Measurements from ENCODE around the gene LECT2. TPM values are rescaled to one million over a fixed set of nuclear protein-coding genes. Genes with fewer than 3 reads are reported as not detected.
A peak's percentile ranks its signal among the peaks of the same experiment; 100 is the strongest.

LECT2 gene
- total RNA-seq = not detected

- no peak for ATAC-seq
- TF ChIP-seq CTCF (IDR thresholded peaks at IDR 0.05 in 4 of 5, conservative IDR thresholded peaks at IDR 0.05 in 1 of 5) = no peak
- no peak for TF ChIP-seq POLR2A (IDR thresholded peaks at IDR 0.05)
These were observed at the start of gene LECT2 for GRCh38 chr5:135954899-135955298. Gene LECT2, minus strand, starts transcription at chr5:135954983. Its CDS starts 150 bp downstream, at chr5:135954833.

GRCh38 chr5:136004436-136004835, 49.7 kb upstream of the LECT2 start:
- in situ Hi-C loops (cut with MboI; ENCODE audit: low sequenced_read_pairs in 4 of 4) = no loop called here
- ATAC-seq = no peak
- H3K4me1 ChIP-seq = no peaks in the 10 kb centered on the region
- H3K36me3 ChIP-seq = no peaks in the 10 kb centered on the region
- no peak for DNase-seq
- TF ChIP-seq POLR2A (IDR thresholded peaks at IDR 0.05) (no peak), CTCF (IDR thresholded peaks at IDR 0.05 in 4 of 5, conservative IDR thresholded peaks at IDR 0.05 in 1 of 5) (no peak)
- no peak overlapping the region for H3K27ac ChIP-seq
- no peaks in the 10 kb centered on the region for H3K27me3 ChIP-seq
- intact Hi-C loops (cut with DNase I; ENCODE audit: low total_unique reads) = no loop called here
- no peaks in the 10 kb centered on the region for H3K9me3 ChIP-seq
- H3K4me3 ChIP-seq = no peak overlapping the region

More at GRCh38 chr5:135954899-135955298, at the start of gene LECT2:
- no peaks in the 10 kb centered on the region for H3K4me1 ChIP-seq
- H3K4me3 ChIP-seq = no peak within 1 kb of the TSS
- H3K27ac ChIP-seq = no peak within 1 kb of the TSS
- intact Hi-C loops (cut with DNase I; ENCODE audit: low total_unique reads) = no loop called here
- DNase-seq = no peak
- H3K36me3 ChIP-seq = no peaks in the 10 kb centered on the region
- no peaks in the 10 kb centered on the region for H3K9me3 ChIP-seq
- in situ Hi-C loops (cut with MboI; ENCODE audit: low sequenced_read_pairs in 4 of 4) = loop anchor here in 1 of 4 donors (10.0 kb wide), 1 partner anchor 130 kb away; no protein-coding TSS in a partner anchor
- no peaks in the 10 kb centered on the region for H3K27me3 ChIP-seq

GRCh38 chr5:136001466-136001981, 46.7 kb upstream of the LECT2 start:
- Histone ChIP-seq H3K9me3 (no peaks in the 10 kb centered on the region), H3K4me3 (no peak overlapping the region), H3K4me1 (no peaks in the 10 kb centered on the region), H3K36me3 (no peaks in the 10 kb centered on the region), H3K27ac (no peak overlapping the region), H3K27me3 (no peaks in the 10 kb centered on the region)
- intact Hi-C loops (cut with DNase I; ENCODE audit: low total_unique reads) (no loop called here), in situ Hi-C loops (cut with MboI; ENCODE audit: low sequenced_read_pairs in 4 of 4) (no loop called here)
- no peak for ATAC-seq
- TF ChIP-seq CTCF (IDR thresholded peaks at IDR 0.05 in 4 of 5, conservative IDR thresholded peaks at IDR 0.05 in 1 of 5) (no peak), POLR2A (IDR thresholded peaks at IDR 0.05) (no peak)
- DNase-seq = no peak

GRCh38 chr5:136000932-136001331, 46.1 kb upstream of the LECT2 start:
- no peaks in the 10 kb centered on the region for H3K4me1 ChIP-seq
- no peaks in the 10 kb centered on the region for H3K36me3 ChIP-seq
- H3K27me3 ChIP-seq = no peaks in the 10 kb centered on the region
- no peak overlapping the region for H3K4me3 ChIP-seq
- no peaks in the 10 kb centered on the region for H3K9me3 ChIP-seq
- ATAC-seq (peak in 1 of 2 donors; percentile 27), DNase-seq (no peak)
- H3K27ac ChIP-seq = no peak overlapping the region
- intact Hi-C loops (cut with DNase I; ENCODE audit: low total_unique reads) = no loop called here
- in situ Hi-C loops (cut with MboI; ENCODE audit: low sequenced_read_pairs in 4 of 4) = no loop called here
- TF ChIP-seq CTCF (IDR thresholded peaks at IDR 0.05 in 4 of 5, conservative IDR thresholded peaks at IDR 0.05 in 1 of 5) = no peak
- no peak for TF ChIP-seq POLR2A (IDR thresholded peaks at IDR 0.05)

GRCh38 chr5:136000147-136000546, 45.4 kb upstream of the LECT2 start:
- DNase-seq = no peak
- ATAC-seq = no peak
- H3K4me1 ChIP-seq = no peaks in the 10 kb centered on the region
- no peaks in the 10 kb centered on the region for H3K9me3 ChIP-seq
- H3K4me3 ChIP-seq = no peak overlapping the region
- H3K36me3 ChIP-seq = no peaks in the 10 kb centered on the region
- no peaks in the 10 kb centered on the region for H3K27me3 ChIP-seq
- TF ChIP-seq POLR2A (IDR thresholded peaks at IDR 0.05) (no peak), CTCF (IDR thresholded peaks at IDR 0.05 in 4 of 5, conservative IDR thresholded peaks at IDR 0.05 in 1 of 5) (no peak)
- intact Hi-C loops (cut with DNase I; ENCODE audit: low total_unique reads) (no loop called here), in situ Hi-C loops (cut with MboI; ENCODE audit: low sequenced_read_pairs in 4 of 4) (no loop called here)
- H3K27ac ChIP-seq = no peak overlapping the region
